Endodermal cell (in vitro differentiated cells): ENCODE data around the gene ZMIZ1. TPM values are rescaled to one million over a fixed set of nuclear protein-coding genes. Genes with fewer than 3 reads are reported as not detected.

ENCODE experiments used
- DNase-seq: peaks from one replicate; pipeline ENCODE4 v3.0.0-alpha.2; 2017
- H3K27ac ChIP-seq: 2 replicates; pipeline ENCODE4 v1.5.1; 2013; ENCODE audit warnings: mild to moderate bottlenecking, low read depth, low read length, moderate library complexity
- H3K27me3 ChIP-seq: 2 replicates; pipeline ENCODE4 v1.6.1; 2013; ENCODE audit warnings: mild to moderate bottlenecking, low read length, moderate library complexity; ENCODE audit not compliant: insufficient read depth, control insufficient read depth, poor library complexity, severe bottlenecking
- H3K36me3 ChIP-seq: 2 replicates; pipeline ENCODE4 v1.7.0; 2013; ENCODE audit warnings: mild to moderate bottlenecking, low read length, moderate library complexity; ENCODE audit not compliant: control insufficient read depth, insufficient read depth
- H3K4me1 ChIP-seq: one replicate; pipeline ENCODE4 v1.7.0; 2013; ENCODE audit warnings: low read length; ENCODE audit not compliant: control insufficient read depth, insufficient read depth
- H3K4me3 ChIP-seq: 2 replicates; pipeline ENCODE4 v1.5.1; 2013; ENCODE audit warnings: mild to moderate bottlenecking, low read length, moderate library complexity
- H3K9ac ChIP-seq: 2 replicates; pipeline ENCODE4 v1.6.1; 2013; ENCODE audit warnings: mild to moderate bottlenecking, low read length, moderate library complexity; ENCODE audit not compliant: poor library complexity, severe bottlenecking; ENCODE audit errors: extremely low read depth
- H3K9me3 ChIP-seq: 2 replicates; pipeline ENCODE4 v1.6.1; 2013; ENCODE audit warnings: mild to moderate bottlenecking, low read length, moderate library complexity; ENCODE audit not compliant: control insufficient read depth
- H3K27ac Mint-ChIP-seq: 2 replicates; pipeline ENCODE4 v1.8.0; 2020; ENCODE audit warnings: mixed read lengths
- H3K27me3 Mint-ChIP-seq: 2 replicates; pipeline ENCODE4 v1.8.0; 2021; ENCODE audit warnings: mild to moderate bottlenecking, mixed read lengths; ENCODE audit not compliant: insufficient read depth
- H3K36me3 Mint-ChIP-seq: 2 replicates; pipeline ENCODE4 v1.8.0; 2020; ENCODE audit warnings: low read depth, mixed read lengths
- H3K4me1 Mint-ChIP-seq: 2 replicates; pipeline ENCODE4 v1.8.0; 2020; ENCODE audit warnings: mixed read lengths
- H3K4me3 Mint-ChIP-seq: 2 replicates; pipeline ENCODE4 v1.8.0; 2020; ENCODE audit warnings: mild to moderate bottlenecking, moderate library complexity, mixed read lengths
- H3K9me3 Mint-ChIP-seq: 2 replicates; pipeline ENCODE4 v1.8.0; 2020; ENCODE audit warnings: mild to moderate bottlenecking, mixed read lengths
- WGBS, 2 experiments: methylation state at CpG; one replicate each; pipeline versions ENCODE4 v1.1.5 to v1.1.7; 2013; ENCODE audit warnings: missing lambda C conversion rate in 2 of 2, mixed read lengths in 1 of 2; ENCODE audit not compliant: insufficient coverage in 1 of 2, insufficient read length in 1 of 2; 5-methylcytosine and 5-hydroxymethylcytosine counted together
- total RNA-seq, 2 donors: library from RNA; stranded (reverse); fragmentation: NEBNext Ultra II Directional in 1 of 2; extraction: Animal tissue kit (Norgen Biotek cat#: 25700) in 1 of 2; gene quantifications; 2 replicates in 1 of 2; 3 replicates in 1 of 2; pipeline ENCODE4 v1.2.1, GENCODE V29; 2021
- TF ChIP-seq, protein P1 (sequence below): fragments of 200-600 bp; sonication (generic); conservative IDR thresholded peaks from 2 replicates; pipeline ENCODE4 v1.5.0; 2021; ENCODE audit warnings: antibody characterized with exemption, mild to moderate bottlenecking

ZMIZ1 gene
- total RNA-seq, 2 donors from 2014 or later = 65.3 to 67.5 TPM

DNA sequence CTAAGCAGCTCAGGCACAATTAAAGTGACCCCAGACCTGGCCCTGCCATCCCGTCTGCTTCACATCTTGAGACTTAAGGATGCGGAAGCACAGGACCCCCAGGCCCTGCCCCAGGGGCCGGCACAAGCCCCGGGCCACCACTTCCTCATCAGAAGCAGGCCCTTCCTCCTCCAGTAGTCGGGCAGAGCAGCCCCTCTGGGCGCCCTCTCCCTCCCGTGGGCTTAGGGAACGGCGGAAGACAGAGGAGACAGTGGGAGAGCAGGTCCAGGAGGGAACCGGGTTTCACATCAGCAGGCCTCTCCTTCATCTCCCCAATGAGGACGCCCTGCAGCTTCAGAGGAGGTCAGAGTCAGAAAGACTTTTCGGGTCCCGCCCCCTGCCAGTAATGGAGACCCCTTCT, 142.8 kb downstream of the ZMIZ1 start:
- H3K27ac Mint-ChIP-seq = no peak overlapping the region

GRCh38 chr10:79215531-79215930, 146.8 kb downstream of the ZMIZ1 start:
- Histone ChIP-seq H3K27me3 (no peaks in the 10 kb centered on the region), H3K9me3 (no peaks in the 10 kb centered on the region), H3K36me3 (peaks cover 55% of the 10 kb centered on the region), H3K9ac (no peak overlapping the region), H3K27ac (no peak overlapping the region), H3K4me3 (no peak overlapping the region), H3K4me1 (no peaks in the 10 kb centered on the region)
- Mint-ChIP-seq H3K27ac (no peak overlapping the region), H3K36me3 (peaks cover 65% of the 10 kb centered on the region), H3K4me3 (no peak overlapping the region), H3K4me1 (peaks cover 3% of the 10 kb centered on the region), H3K27me3 (no peaks in the 10 kb centered on the region), H3K9me3 (no peaks in the 10 kb centered on the region)
- TF ChIP-seq, protein P1, sequence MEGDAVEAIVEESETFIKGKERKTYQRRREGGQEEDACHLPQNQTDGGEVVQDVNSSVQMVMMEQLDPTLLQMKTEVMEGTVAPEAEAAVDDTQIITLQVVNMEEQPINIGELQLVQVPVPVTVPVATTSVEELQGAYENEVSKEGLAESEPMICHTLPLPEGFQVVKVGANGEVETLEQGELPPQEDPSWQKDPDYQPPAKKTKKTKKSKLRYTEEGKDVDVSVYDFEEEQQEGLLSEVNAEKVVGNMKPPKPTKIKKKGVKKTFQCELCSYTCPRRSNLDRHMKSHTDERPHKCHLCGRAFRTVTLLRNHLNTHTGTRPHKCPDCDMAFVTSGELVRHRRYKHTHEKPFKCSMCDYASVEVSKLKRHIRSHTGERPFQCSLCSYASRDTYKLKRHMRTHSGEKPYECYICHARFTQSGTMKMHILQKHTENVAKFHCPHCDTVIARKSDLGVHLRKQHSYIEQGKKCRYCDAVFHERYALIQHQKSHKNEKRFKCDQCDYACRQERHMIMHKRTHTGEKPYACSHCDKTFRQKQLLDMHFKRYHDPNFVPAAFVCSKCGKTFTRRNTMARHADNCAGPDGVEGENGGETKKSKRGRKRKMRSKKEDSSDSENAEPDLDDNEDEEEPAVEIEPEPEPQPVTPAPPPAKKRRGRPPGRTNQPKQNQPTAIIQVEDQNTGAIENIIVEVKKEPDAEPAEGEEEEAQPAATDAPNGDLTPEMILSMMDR = no peak
- no peak for DNase-seq
- 95 to 96% methylated on average over 5 of the region's 5 CpGs for WGBS, 2 experiments

More for the DNA sequence above, 142.8 kb downstream of the ZMIZ1 start:
- Histone ChIP-seq H3K9me3 (no peaks in the 10 kb centered on the region), H3K4me3 (no peak overlapping the region), H3K27me3 (no peaks in the 10 kb centered on the region), H3K4me1 (no peaks in the 10 kb centered on the region), H3K27ac (no peak overlapping the region), H3K36me3 (peaks cover 57% of the 10 kb centered on the region), H3K9ac (no peak overlapping the region)
- TF ChIP-seq, protein P1 = no peak
- no peaks in the 10 kb centered on the region for H3K9me3 Mint-ChIP-seq
- H3K36me3 Mint-ChIP-seq = peaks cover 63% of the 10 kb centered on the region
- no peaks in the 10 kb centered on the region for H3K27me3 Mint-ChIP-seq
- no peaks in the 10 kb centered on the region for H3K4me1 Mint-ChIP-seq
- H3K4me3 Mint-ChIP-seq = no peak overlapping the region
- 97 to 98% methylated on average over 4 to 13 of the region's 13 CpGs for WGBS, 2 experiments
- no peak for DNase-seq

DNA sequence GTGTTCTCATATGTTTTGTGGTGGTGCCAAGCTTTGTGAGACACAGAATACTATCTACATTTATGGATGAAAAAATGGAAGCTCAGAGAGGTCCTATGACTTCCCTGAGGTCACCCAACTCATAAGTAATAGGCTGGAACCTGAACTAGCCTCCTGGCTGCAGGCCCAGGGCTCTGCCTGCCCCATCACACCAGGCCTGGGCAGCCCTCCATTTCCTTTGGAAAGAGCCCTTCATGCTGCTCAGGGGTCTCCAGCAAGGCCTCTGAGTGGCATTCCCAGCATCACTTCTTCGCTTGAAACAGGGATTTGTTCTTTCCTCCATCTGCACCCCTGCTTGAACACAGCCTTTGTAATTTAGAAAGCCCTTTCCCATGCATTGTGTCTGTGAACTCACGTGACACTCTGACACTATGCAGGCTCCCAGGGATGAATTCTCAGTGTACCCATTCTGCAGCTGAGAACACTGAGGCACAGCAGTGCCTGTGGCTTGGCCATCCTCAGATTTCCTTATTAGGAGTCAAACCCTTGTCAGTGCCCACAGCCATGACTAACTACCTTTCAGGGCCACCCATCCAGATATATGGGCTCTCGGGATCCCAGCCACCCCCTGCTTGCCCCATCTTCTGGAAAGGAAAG, 150.7 kb downstream of the ZMIZ1 start:
- no peaks in the 10 kb centered on the region for H3K27me3 ChIP-seq

More for the DNA sequence above, 150.7 kb downstream of the ZMIZ1 start:
- no peak for DNase-seq
- H3K27me3 Mint-ChIP-seq = no peaks in the 10 kb centered on the region
- Histone ChIP-seq H3K4me1 (peaks cover 10% of the 10 kb centered on the region), H3K9ac (no peak overlapping the region), H3K36me3 (peaks cover 48% of the 10 kb centered on the region), H3K9me3 (no peaks in the 10 kb centered on the region), H3K27ac (peak overlapping the region; percentile 86), H3K4me3 (no peak overlapping the region)
- H3K27ac Mint-ChIP-seq = no peak overlapping the region
- H3K4me1 Mint-ChIP-seq = peaks cover 18% of the 10 kb centered on the region
- H3K36me3 Mint-ChIP-seq = peaks cover 50% of the 10 kb centered on the region
- TF ChIP-seq, protein P1 = no peak
- no peak overlapping the region for H3K4me3 Mint-ChIP-seq
- H3K9me3 Mint-ChIP-seq = no peaks in the 10 kb centered on the region
- WGBS, 2 experiments = 93 to 100% methylated on average over 2 to 3 of the region's 3 CpGs
